HepG2 (cell line): ENCODE measurements around the gene RCCD1. TPM values are rescaled to one million over a fixed set of nuclear protein-coding genes. Genes with fewer than 3 reads are reported as not detected.

Source experiments
- ATAC-seq: fragments of 200-7000 bp; cut with Tn5 transposase; 3 replicates; pipeline ENCODE4 v1.9.1; 2020; ENCODE audit warnings: mild to moderate bottlenecking, moderate library complexity
- BruUV-seq: library from RNA; stranded (reverse); fragments of 400-500 nt; replicated peaks from 2 replicates; lab custom pipeline; 2021; lab: Mats Ljungman, UMichigan
- CTCF ChIA-PET: fragments of 300-600 bp; formaldehyde crosslinking; extraction: SDS; loops from one replicate; lab custom pipeline; 2021; ENCODE audit warnings: low total read pairs, inconsistent platforms, low intra/inter-chr PET ratio; lab: Yijun Ruan, JAX
- POLR2A ChIA-PET: fragments of 350-600 bp; sonication (Branson Sonifier 250); formaldehyde crosslinking; loops from one replicate; lab custom pipeline; 2020; ENCODE audit warnings: antibody characterized with exemption, inconsistent platforms; lab: Yijun Ruan, JAX
- DNase-seq: peaks from one replicate; pipeline ENCODE4 v3.0.0-alpha.2; 2015; ENCODE audit warnings: low spot score
- FAIRE-seq: peaks from 3 replicates; lab custom pipeline; 2011; peaks lifted over from hg19 to GRCh38; lab: Jason Lieb, UNC
- H2AFZ ChIP-seq: one replicate; pipeline ENCODE4 v1.6.1; 2011; ENCODE audit warnings: low read length, inconsistent platforms
- H3K27ac ChIP-seq: fragments of 300-600 bp; 3 replicates; pipeline ENCODE4 v1.8.0; 2011; ENCODE audit warnings: mixed run types, mild to moderate bottlenecking, mixed read lengths, low read length, inconsistent platforms; ENCODE audit not compliant: insufficient read depth; ENCODE audit errors: extremely low read length
- H3K27me3 ChIP-seq, 2 experiments: fragments of 200-600 bp in 1 of 2; 2 replicates in 1 of 2; 3 replicates in 1 of 2; pipeline versions ENCODE4 v1.6.0 to v1.8.0; 2011; ENCODE audit warnings: low read length in 2 of 2, mild to moderate bottlenecking in 2 of 2, moderate library complexity in 2 of 2, inconsistent platforms in 1 of 2; ENCODE audit not compliant: insufficient read depth in 2 of 2, control insufficient read depth in 1 of 2
- H3K36me3 ChIP-seq, 2 experiments: fragments of 200-600 bp in 1 of 2; replicated peaks in 1 of 2; 2 replicates in 1 of 2; 3 replicates in 1 of 2; pipeline versions ENCODE4 v1.5.1 to v1.8.0; 2011; ENCODE audit warnings: low read length in 2 of 2, inconsistent platforms in 1 of 2; ENCODE audit not compliant: insufficient read depth in 2 of 2, control insufficient read depth in 1 of 2
- H3K4me1 ChIP-seq: 2 replicates; pipeline ENCODE4 v1.5.1; 2012; ENCODE audit warnings: low read length, inconsistent platforms; ENCODE audit not compliant: insufficient read depth
- H3K4me2 ChIP-seq: 2 replicates; pipeline ENCODE4 v1.6.0; 2011; ENCODE audit warnings: low read depth, low read length, inconsistent platforms
- H3K4me3 ChIP-seq, 3 experiments: fragments of 200-600 bp in 1 of 3; sonication (generic), shearing (Covaris generic) in 1 of 3; replicated peaks in 1 of 3; 2 replicates each; pipeline ENCODE4 v1.5.1; 2011 to 2016; ENCODE audit warnings: low read length in 3 of 3, inconsistent platforms in 2 of 3, low read depth in 2 of 3, mild to moderate bottlenecking in 2 of 3, control low read depth in 1 of 3, mixed read lengths in 1 of 3; ENCODE audit not compliant: insufficient read depth in 1 of 3
- H3K79me2 ChIP-seq: one replicate; pipeline ENCODE4 v1.6.1; 2011; ENCODE audit warnings: low read length, inconsistent platforms; ENCODE audit not compliant: insufficient read depth
- H3K9ac ChIP-seq: 2 replicates; pipeline ENCODE4 v1.6.0; 2011; ENCODE audit warnings: mild to moderate bottlenecking, low read depth, low read length, inconsistent platforms; ENCODE audit not compliant: insufficient read depth
- H3K9me3 ChIP-seq: 2 replicates; pipeline ENCODE4 v1.5.1; 2012; ENCODE audit warnings: mild to moderate bottlenecking, low read length
- H4K20me1 ChIP-seq: 2 replicates; pipeline ENCODE4 v1.6.0; 2011; ENCODE audit warnings: inconsistent platforms, mild to moderate bottlenecking, low read length, moderate library complexity; ENCODE audit not compliant: insufficient read depth
- CCAR2 ChIP-seq: fragments of 200-400 bp; formaldehyde crosslinking; optimal IDR thresholded peaks from 2 replicates; pipeline ENCODE3; 2018; ENCODE audit warnings: low read depth, mild to moderate bottlenecking, low read length, moderate library complexity
- FOXC1 ChIP-seq: sonication (generic); formaldehyde crosslinking; IDR thresholded peaks from 2 replicates; pipeline ENCODE4 v1.8.0; 2022; ENCODE audit warnings: mild to moderate bottlenecking, missing genetic modification reagents, borderline replicate concordance
- KLF9 ChIP-seq: IDR thresholded peaks from 2 replicates; pipeline ENCODE4 v1.6.1; 2016; ENCODE audit warnings: low read depth
- LCORL ChIP-seq, 2 experiments: fragments of 450-650 bp in 1 of 2; sonication (generic) in 1 of 2; formaldehyde crosslinking in 1 of 2; IDR thresholded peaks; 2 replicates each; pipeline versions ENCODE4 v1.5.0 to v1.6.1; 2017 to 2020; ENCODE audit warnings: antibody characterized with exemption in 1 of 2, missing genetic modification reagents in 1 of 2
- SRSF9 ChIP-seq: fragments of 200-400 bp; formaldehyde crosslinking; IDR thresholded peaks from 2 replicates; pipeline ENCODE4 v1.6.1; 2018; ENCODE audit warnings: borderline replicate concordance, mild to moderate bottlenecking, low read depth, low read length; ENCODE audit not compliant: insufficient read depth, poor library complexity, severe bottlenecking
- TGIF2 ChIP-seq: IDR thresholded peaks from 2 replicates; pipeline ENCODE4 v1.6.1; 2016; ENCODE audit warnings: control low read depth, missing compliant biosample characterization
- YEATS4 ChIP-seq: sonication (generic); formaldehyde crosslinking; IDR thresholded peaks from 2 replicates; pipeline ENCODE4 v1.4.0; 2020; ENCODE audit warnings: missing genetic modification reagents, borderline replicate concordance
- ZFP1 ChIP-seq: IDR thresholded peaks from 2 replicates; pipeline ENCODE4 v1.6.1; 2016
- ZFP82 ChIP-seq: sonication (generic); formaldehyde crosslinking; IDR thresholded peaks from 2 replicates; pipeline ENCODE4 v1.5.1; 2020; ENCODE audit warnings: mild to moderate bottlenecking, missing genetic modification reagents, borderline replicate concordance
- ZFY ChIP-seq: sonication (generic); formaldehyde crosslinking; IDR thresholded peaks from 2 replicates; pipeline ENCODE4 v1.4.0; 2020; ENCODE audit warnings: missing genetic modification reagents
- ZNF10 ChIP-seq: sonication (generic); formaldehyde crosslinking; IDR thresholded peaks from 2 replicates; pipeline ENCODE4 v1.4.0; 2020; ENCODE audit warnings: mild to moderate bottlenecking, low read depth, missing genetic modification reagents, borderline replicate concordance
- ZNF562 ChIP-seq: sonication (generic); formaldehyde crosslinking; IDR thresholded peaks from 2 replicates; pipeline ENCODE4 v1.8.0; 2022; ENCODE audit warnings: missing genetic modification reagents, borderline replicate concordance
- ZNF563 ChIP-seq: sonication (generic); formaldehyde crosslinking; IDR thresholded peaks from 2 replicates; pipeline ENCODE4 v1.8.0; 2022; ENCODE audit warnings: mild to moderate bottlenecking, moderate library complexity, missing genetic modification reagents
- ZNF569 ChIP-seq: sonication (generic); formaldehyde crosslinking; IDR thresholded peaks from 2 replicates; pipeline ENCODE4 v1.5.0; 2020; ENCODE audit warnings: mild to moderate bottlenecking, missing genetic modification reagents, moderate library complexity, borderline replicate concordance
- ZNF879 ChIP-seq: sonication (generic); formaldehyde crosslinking; IDR thresholded peaks from 2 replicates; pipeline ENCODE4 v1.8.1; 2023; ENCODE audit warnings: missing genetic modification reagents
- WGBS: methylation state at CpG from one replicate; pipeline ENCODE4 v1.1.6; 2017; ENCODE audit warnings: low lambda C conversion rate; 5-methylcytosine and 5-hydroxymethylcytosine counted together
- in situ Hi-C: cut with HindIII; loops from 2 replicates; pipeline ENCODE4 v1.10.0; 2017; ENCODE audit warnings: low pct_unique_long_range_greater_than_20kb; ENCODE audit not compliant: extremely low pct_ligation_motif_present
- intact Hi-C: fragments of 100-400 bp; cut with micrococcal nuclease; formaldehyde crosslinking; loops from one replicate; pipeline ENCODE4 v1.10.0; 2022; ENCODE audit not compliant: unreplicated experiment
- polyA plus RNA-seq, 8 experiments: library from polyadenylated mRNA; depleted of rRNA in 3 of 8; stranded (reverse) in 7 of 8; unstranded in 1 of 8; fragments of >200 nt; fragmentation: Illumina TruSeq in 4 of 8; extraction: Trizol in 4 of 8; gene quantifications; 2 replicates each; pipeline versions ENCODE4 v1.2.1 to v1.2.3, GENCODE V29; 2011 to 2016; ENCODE audit warnings: low read depth in 4 of 8, missing spikeins in 1 of 8, mixed read lengths in 1 of 8; ENCODE audit not compliant: insufficient read depth in 1 of 8
- total RNA-seq, 5 experiments: library from RNA; depleted of rRNA; stranded (reverse); fragments of >200 nt; fragmentation: Illumina TruSeq; extraction: Trizol; gene quantifications; 2 replicates each; pipeline ENCODE4 v1.2.3, GENCODE V29; 2016; ENCODE audit warnings: low read depth in 1 of 5
- TF ChIP-seq, protein P1 (sequence below): sonication (generic); formaldehyde crosslinking; IDR thresholded peaks from 2 replicates; pipeline ENCODE4 v1.5.1; 2020; ENCODE audit warnings: mild to moderate bottlenecking, missing genetic modification reagents, borderline replicate concordance
- TF ChIP-seq, protein P2 (sequence below): sonication (generic); formaldehyde crosslinking; IDR thresholded peaks from 2 replicates; pipeline ENCODE4 v1.4.0; 2020; ENCODE audit warnings: missing genetic modification reagents, borderline replicate concordance
- TF ChIP-seq, protein P3 (sequence below): sonication (generic); formaldehyde crosslinking; IDR thresholded peaks from 2 replicates; pipeline ENCODE4 v1.8.0; 2022; ENCODE audit warnings: mild to moderate bottlenecking, missing genetic modification reagents, moderate library complexity

RCCD1 gene
- total and polyA plus RNA-seq, 2 of the 13 experiments (the other 11 are each of a cell fraction or from before 2014, with no cell fraction given) = 14.1 to 15.1 TPM

DNA sequence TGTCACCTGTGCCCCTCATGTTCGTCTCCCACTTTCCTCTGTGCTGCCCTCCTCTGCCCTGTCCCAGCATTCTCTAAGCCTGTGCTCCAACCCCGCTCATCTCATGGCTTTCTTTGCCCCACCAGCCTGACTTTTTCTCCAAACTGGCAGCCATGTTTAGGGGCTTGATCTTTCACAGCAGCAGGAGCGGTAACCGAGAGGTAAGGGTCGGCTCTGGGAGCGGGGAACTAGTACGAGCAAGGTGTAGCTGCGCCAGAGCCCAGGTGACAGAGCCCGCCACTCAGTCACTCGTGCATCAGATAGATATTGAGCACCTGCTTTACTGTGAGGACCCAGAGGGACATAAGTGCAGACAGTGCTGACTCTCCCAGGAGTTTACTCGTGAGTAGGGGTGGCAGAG, 38.2 kb upstream of the RCCD1 start (continued):
- TF ChIP-seq, protein P1, sequence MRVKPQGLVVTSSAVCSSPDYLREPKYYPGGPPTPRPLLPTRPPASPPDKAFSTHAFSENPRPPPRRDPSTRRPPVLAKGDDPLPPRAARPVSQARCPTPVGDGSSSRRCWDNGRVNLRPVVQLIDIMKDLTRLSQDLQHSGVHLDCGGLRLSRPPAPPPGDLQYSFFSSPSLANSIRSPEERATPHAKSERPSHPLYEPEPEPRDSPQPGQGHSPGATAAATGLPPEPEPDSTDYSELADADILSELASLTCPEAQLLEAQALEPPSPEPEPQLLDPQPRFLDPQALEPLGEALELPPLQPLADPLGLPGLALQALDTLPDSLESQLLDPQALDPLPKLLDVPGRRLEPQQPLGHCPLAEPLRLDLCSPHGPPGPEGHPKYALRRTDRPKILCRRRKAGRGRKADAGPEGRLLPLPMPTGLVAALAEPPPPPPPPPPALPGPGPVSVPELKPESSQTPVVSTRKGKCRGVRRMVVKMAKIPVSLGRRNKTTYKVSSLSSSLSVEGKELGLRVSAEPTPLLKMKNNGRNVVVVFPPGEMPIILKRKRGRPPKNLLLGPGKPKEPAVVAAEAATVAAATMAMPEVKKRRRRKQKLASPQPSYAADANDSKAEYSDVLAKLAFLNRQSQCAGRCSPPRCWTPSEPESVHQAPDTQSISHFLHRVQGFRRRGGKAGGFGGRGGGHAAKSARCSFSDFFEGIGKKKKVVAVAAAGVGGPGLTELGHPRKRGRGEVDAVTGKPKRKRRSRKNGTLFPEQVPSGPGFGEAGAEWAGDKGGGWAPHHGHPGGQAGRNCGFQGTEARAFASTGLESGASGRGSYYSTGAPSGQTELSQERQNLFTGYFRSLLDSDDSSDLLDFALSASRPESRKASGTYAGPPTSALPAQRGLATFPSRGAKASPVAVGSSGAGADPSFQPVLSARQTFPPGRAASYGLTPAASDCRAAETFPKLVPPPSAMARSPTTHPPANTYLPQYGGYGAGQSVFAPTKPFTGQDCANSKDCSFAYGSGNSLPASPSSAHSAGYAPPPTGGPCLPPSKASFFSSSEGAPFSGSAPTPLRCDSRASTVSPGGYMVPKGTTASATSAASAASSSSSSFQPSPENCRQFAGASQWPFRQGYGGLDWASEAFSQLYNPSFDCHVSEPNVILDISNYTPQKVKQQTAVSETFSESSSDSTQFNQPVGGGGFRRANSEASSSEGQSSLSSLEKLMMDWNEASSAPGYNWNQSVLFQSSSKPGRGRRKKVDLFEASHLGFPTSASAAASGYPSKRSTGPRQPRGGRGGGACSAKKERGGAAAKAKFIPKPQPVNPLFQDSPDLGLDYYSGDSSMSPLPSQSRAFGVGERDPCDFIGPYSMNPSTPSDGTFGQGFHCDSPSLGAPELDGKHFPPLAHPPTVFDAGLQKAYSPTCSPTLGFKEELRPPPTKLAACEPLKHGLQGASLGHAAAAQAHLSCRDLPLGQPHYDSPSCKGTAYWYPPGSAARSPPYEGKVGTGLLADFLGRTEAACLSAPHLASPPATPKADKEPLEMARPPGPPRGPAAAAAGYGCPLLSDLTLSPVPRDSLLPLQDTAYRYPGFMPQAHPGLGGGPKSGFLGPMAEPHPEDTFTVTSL (CRISPR knock-in tag) = no peak
- TF ChIP-seq KLF9 (no peak), ZFY (CRISPR knock-in tag) (no peak), TGIF2 (CRISPR knock-in tag) (no peak), ZNF569 (CRISPR knock-in tag) (no peak), ZNF563 (no peak), ZFP82 (CRISPR knock-in tag) (no peak), YEATS4 (CRISPR knock-in tag) (no peak), FOXC1 (CRISPR knock-in tag) (no peak)

DNA sequence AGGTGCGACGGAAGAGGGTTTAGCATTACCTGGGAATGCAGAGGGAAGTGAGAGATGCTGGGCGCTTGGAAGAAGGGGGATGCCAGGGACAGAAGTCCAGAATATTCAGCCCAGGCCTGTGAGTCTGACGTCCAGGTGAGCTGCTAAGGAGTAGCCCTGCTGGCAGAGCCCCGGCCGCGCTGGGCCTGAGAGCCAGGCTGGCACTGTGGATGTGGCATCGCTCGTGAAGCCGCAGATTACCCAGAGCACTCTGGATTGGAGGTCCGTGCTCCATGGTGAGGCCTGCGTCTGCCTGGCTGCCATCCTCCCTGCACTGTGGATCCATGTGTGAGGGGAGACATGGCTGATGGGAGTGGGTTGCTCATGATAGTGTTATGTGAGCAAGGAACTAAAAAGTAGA, 37.1 kb upstream of the RCCD1 start:
- H3K4me2 ChIP-seq = no peak overlapping the region
- no peaks in the 10 kb centered on the region for H4K20me1 ChIP-seq
- no peaks in the 10 kb centered on the region for H3K79me2 ChIP-seq
- no peak for FAIRE-seq
- no peak for DNase-seq
- H2AFZ ChIP-seq = no peak overlapping the region
- H3K9me3 ChIP-seq = no peaks in the 10 kb centered on the region
- peaks cover 7% of the 10 kb centered on the region for H3K4me1 ChIP-seq
- intact Hi-C loops (no loop called here), in situ Hi-C loops (no loop called here)
- no TSS peak for BruUV-seq
- no peak overlapping the region for H3K27ac ChIP-seq
- H3K4me3 ChIP-seq = no peak overlapping the region
- no peaks in the 10 kb centered on the region for H3K27me3 ChIP-seq
- no peak overlapping the region for H3K9ac ChIP-seq
- CTCF ChIA-PET = no interaction called here
- ATAC-seq = no peak
- POLR2A ChIA-PET = no interaction called here
- H3K36me3 ChIP-seq = peaks cover 32 to 74% of the 10 kb centered on the region in 2 experiments; a peak in 4 of 5 replicates
- 99% methylated on average over 6 of the region's 12 CpGs for WGBS
- TF ChIP-seq LCORL (IDR thresholded peaks at IDR 0.05) (no peak), LCORL (CRISPR knock-in tag; IDR thresholded peaks at IDR 0.05) (no peak), ZFP1 (CRISPR knock-in tag) (no peak), ZNF562 (CRISPR knock-in tag) (no peak), ZNF879 (CRISPR knock-in tag) (no peak), CCAR2 (no peak), SRSF9 (no peak), ZNF10 (CRISPR knock-in tag) (no peak)
- TF ChIP-seq, protein P2, sequence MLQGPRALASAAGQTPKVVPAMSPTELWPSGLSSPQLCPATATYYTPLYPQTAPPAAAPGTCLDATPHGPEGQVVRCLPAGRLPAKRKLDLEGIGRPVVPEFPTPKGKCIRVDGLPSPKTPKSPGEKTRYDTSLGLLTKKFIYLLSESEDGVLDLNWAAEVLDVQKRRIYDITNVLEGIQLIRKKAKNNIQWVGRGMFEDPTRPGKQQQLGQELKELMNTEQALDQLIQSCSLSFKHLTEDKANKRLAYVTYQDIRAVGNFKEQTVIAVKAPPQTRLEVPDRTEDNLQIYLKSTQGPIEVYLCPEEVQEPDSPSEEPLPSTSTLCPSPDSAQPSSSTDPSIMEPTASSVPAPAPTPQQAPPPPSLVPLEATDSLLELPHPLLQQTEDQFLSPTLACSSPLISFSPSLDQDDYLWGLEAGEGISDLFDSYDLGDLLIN = no peak
- TF ChIP-seq, protein P3, sequence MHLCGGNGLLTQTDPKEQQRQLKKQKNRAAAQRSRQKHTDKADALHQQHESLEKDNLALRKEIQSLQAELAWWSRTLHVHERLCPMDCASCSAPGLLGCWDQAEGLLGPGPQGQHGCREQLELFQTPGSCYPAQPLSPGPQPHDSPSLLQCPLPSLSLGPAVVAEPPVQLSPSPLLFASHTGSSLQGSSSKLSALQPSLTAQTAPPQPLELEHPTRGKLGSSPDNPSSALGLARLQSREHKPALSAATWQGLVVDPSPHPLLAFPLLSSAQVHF = no peak
